Osteoblast (primary cell): ENCODE results near the gene SLC22A7. TPM values are rescaled to one million over a fixed set of nuclear protein-coding genes. Genes with fewer than 3 reads are reported as not detected.

ENCODE experiments used
- DNase-seq: peaks from one replicate; pipeline ENCODE4 v3.0.0; 2011; ENCODE audit warnings: low spot score, mixed read lengths; ENCODE audit not compliant: insufficient read length; ENCODE audit errors: missing footprints
- H2AFZ ChIP-seq: 2 replicates; pipeline ENCODE4 v1.6.0; 2011; ENCODE audit warnings: mild to moderate bottlenecking, low read length
- H3K27ac ChIP-seq: 2 replicates; pipeline ENCODE4 v1.5.1; 2011; ENCODE audit warnings: mild to moderate bottlenecking, low read depth, low read length, moderate library complexity
- H3K27me3 ChIP-seq: 2 replicates; pipeline ENCODE4 v1.6.0; 2012; ENCODE audit warnings: mild to moderate bottlenecking, control low read depth, inconsistent platforms, low read length, moderate library complexity; ENCODE audit not compliant: insufficient read depth
- H3K36me3 ChIP-seq: 2 replicates; pipeline ENCODE4 v1.5.1; 2011; ENCODE audit warnings: mild to moderate bottlenecking, low read length, control low read depth, moderate library complexity; ENCODE audit not compliant: insufficient read depth
- H3K4me1 ChIP-seq: 2 replicates; pipeline ENCODE4 v1.5.1; 2011; ENCODE audit warnings: mild to moderate bottlenecking, low read length, control low read depth, moderate library complexity; ENCODE audit not compliant: insufficient read depth
- H3K4me2 ChIP-seq: 2 replicates; pipeline ENCODE4 v1.6.0; 2011; ENCODE audit warnings: mild to moderate bottlenecking, low read length; ENCODE audit not compliant: insufficient read depth
- H3K4me3 ChIP-seq: fragments of 200-600 bp; sonication (generic); 3 replicates; pipeline ENCODE4 v1.5.1; 2012; ENCODE audit warnings: mild to moderate bottlenecking, low read length, inconsistent platforms; ENCODE audit not compliant: insufficient read depth
- H3K79me2 ChIP-seq: 2 replicates; pipeline ENCODE4 v1.6.0; 2012; ENCODE audit warnings: mild to moderate bottlenecking, low read length, control low read depth, inconsistent platforms; ENCODE audit not compliant: insufficient read depth
- H3K9me3 ChIP-seq: 2 replicates; pipeline ENCODE4 v1.5.1; 2011; ENCODE audit warnings: low read depth, low read length, control low read depth
- H4K20me1 ChIP-seq: 2 replicates; pipeline ENCODE4 v1.6.0; 2012; ENCODE audit warnings: mild to moderate bottlenecking, low read length, control low read depth; ENCODE audit not compliant: insufficient read depth
- total RNA-seq: library from RNA; depleted of rRNA; stranded (reverse); fragments of >200 nt; gene quantifications from 2 replicates; pipeline ENCODE4 v1.2.3, GENCODE V29; 2012
- TF ChIP-seq, protein P1 (sequence below): IDR thresholded peaks from 2 replicates; pipeline ENCODE4 v1.5.1; 2011; ENCODE audit warnings: mild to moderate bottlenecking, low read depth, low read length, moderate library complexity; ENCODE audit errors: extremely low read depth

Gene SLC22A7, protein sequence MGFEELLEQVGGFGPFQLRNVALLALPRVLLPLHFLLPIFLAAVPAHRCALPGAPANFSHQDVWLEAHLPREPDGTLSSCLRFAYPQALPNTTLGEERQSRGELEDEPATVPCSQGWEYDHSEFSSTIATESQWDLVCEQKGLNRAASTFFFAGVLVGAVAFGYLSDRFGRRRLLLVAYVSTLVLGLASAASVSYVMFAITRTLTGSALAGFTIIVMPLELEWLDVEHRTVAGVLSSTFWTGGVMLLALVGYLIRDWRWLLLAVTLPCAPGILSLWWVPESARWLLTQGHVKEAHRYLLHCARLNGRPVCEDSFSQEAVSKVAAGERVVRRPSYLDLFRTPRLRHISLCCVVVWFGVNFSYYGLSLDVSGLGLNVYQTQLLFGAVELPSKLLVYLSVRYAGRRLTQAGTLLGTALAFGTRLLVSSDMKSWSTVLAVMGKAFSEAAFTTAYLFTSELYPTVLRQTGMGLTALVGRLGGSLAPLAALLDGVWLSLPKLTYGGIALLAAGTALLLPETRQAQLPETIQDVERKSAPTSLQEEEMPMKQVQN
- total RNA-seq: not detected in 2 replicates

DNA sequence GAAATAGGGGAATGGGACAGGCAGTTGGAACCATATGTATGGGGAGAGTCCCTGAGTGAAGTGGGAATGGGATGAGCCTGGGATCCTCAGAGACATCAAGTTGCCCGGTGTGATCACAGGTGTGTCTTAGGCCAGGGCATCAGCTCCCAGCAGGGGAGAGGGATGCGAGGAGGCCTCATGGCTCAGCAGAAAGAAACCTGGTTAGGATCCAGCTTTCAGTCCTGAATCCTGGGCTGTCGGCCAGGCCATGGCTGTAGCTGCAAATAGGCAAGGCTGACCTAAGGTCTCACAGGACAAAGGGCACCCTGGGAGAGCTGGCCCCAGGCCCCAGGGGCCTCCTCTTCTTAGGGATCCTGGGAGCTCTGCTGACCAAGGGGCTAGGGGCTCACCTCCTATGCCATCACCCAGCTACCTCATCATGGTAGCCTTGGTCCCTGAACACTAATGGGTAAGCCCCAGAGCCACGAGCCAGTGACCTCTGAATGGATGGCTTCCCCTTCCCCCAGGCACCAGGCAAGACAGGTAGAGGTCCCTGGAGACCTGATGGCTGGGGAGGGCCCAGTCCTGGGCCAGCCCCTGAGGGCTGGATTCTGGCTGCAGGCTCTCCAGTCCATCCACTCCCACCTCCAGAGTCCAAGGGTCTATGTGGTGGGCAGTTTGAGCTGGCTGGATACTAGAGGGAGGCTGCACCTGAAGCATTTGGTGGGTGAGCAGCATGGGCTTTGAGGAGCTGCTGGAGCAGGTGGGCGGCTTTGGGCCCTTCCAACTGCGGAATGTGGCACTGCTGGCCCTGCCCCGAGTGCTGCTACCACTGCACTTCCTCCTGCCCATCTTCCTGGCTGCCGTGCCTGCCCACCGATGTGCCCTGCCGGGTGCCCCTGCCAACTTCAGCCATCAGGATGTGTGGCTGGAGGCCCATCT, at the start of gene SLC22A7:
Gene SLC22A7 (plus strand): TSS at position 617 of the 921 bp plus-strand sequence. CDS start 99 bp downstream, at position 716.
- H3K27ac ChIP-seq: no peak within 1 kb of the TSS

GRCh38 chr6:43248791-43249190, 49.3 kb upstream of the SLC22A7 start:
- Histone ChIP-seq H3K79me2 (no peaks in the 10 kb centered on the region), H3K27me3 (peaks cover 78% of the 10 kb centered on the region), H3K36me3 (no peaks in the 10 kb centered on the region), H4K20me1 (no peaks in the 10 kb centered on the region), H3K9me3 (no peaks in the 10 kb centered on the region), H2AFZ (no peak overlapping the region), H3K4me3 (no peak overlapping the region), H3K4me1 (peaks cover 9% of the 10 kb centered on the region), H3K27ac (no peak overlapping the region), H3K4me2 (no peak overlapping the region)
- TF ChIP-seq, protein P1, sequence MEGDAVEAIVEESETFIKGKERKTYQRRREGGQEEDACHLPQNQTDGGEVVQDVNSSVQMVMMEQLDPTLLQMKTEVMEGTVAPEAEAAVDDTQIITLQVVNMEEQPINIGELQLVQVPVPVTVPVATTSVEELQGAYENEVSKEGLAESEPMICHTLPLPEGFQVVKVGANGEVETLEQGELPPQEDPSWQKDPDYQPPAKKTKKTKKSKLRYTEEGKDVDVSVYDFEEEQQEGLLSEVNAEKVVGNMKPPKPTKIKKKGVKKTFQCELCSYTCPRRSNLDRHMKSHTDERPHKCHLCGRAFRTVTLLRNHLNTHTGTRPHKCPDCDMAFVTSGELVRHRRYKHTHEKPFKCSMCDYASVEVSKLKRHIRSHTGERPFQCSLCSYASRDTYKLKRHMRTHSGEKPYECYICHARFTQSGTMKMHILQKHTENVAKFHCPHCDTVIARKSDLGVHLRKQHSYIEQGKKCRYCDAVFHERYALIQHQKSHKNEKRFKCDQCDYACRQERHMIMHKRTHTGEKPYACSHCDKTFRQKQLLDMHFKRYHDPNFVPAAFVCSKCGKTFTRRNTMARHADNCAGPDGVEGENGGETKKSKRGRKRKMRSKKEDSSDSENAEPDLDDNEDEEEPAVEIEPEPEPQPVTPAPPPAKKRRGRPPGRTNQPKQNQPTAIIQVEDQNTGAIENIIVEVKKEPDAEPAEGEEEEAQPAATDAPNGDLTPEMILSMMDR: no peak
- peak; percentile 80 for DNase-seq

More for the DNA sequence above, at the start of gene SLC22A7:
- peaks cover 50% of the 10 kb centered on the region for H3K27me3 ChIP-seq
- no peak within 1 kb of the TSS for H3K4me3 ChIP-seq
- no peaks in the 10 kb centered on the region for H3K9me3 ChIP-seq
- H4K20me1 ChIP-seq: no peaks in the 10 kb centered on the region
- H2AFZ ChIP-seq: no peak within 1 kb of the TSS
- no peaks in the 10 kb centered on the region for H3K36me3 ChIP-seq
- H3K4me2 ChIP-seq: no peak within 1 kb of the TSS
- H3K79me2 ChIP-seq: no peaks in the 10 kb centered on the region
- DNase-seq: no peak
- TF ChIP-seq, protein P1: no peak
- no peaks in the 10 kb centered on the region for H3K4me1 ChIP-seq

GRCh38 chr6:43250992-43251373, 47.1 kb upstream of the SLC22A7 start:
- peak overlapping the region; percentile 12 for H2AFZ ChIP-seq
- DNase-seq: no peak
- no peaks in the 10 kb centered on the region for H3K9me3 ChIP-seq
- TF ChIP-seq, protein P1: no peak
- H4K20me1 ChIP-seq: no peaks in the 10 kb centered on the region
- no peak overlapping the region for H3K4me2 ChIP-seq
- H3K4me3 ChIP-seq: no peak overlapping the region
- H3K27ac ChIP-seq: no peak overlapping the region
- no peaks in the 10 kb centered on the region for H3K36me3 ChIP-seq
- peaks cover 9% of the 10 kb centered on the region for H3K4me1 ChIP-seq
- H3K27me3 ChIP-seq: peaks cover 57% of the 10 kb centered on the region
- H3K79me2 ChIP-seq: no peaks in the 10 kb centered on the region

GRCh38 chr6:43253401-43253800, 44.7 kb upstream of the SLC22A7 start:
- Histone ChIP-seq H3K4me3 (no peak overlapping the region), H3K4me2 (no peak overlapping the region), H3K79me2 (no peaks in the 10 kb centered on the region), H3K4me1 (peaks cover 3% of the 10 kb centered on the region), H3K9me3 (no peaks in the 10 kb centered on the region), H3K27ac (no peak overlapping the region), H3K27me3 (peaks cover 33% of the 10 kb centered on the region), H4K20me1 (no peaks in the 10 kb centered on the region), H3K36me3 (no peaks in the 10 kb centered on the region), H2AFZ (no peak overlapping the region)
- TF ChIP-seq, protein P1: no peak
- peak; percentile 18 for DNase-seq
